IMR-90 (cell line): ENCODE data around the gene CBFA2T3. TPM values are rescaled to one million over a fixed set of nuclear protein-coding genes. Genes with fewer than 3 reads are reported as not detected.

ENCODE experiments used
- ATAC-seq: fragments of 200-7000 bp; cut with Tn5 transposase; 2 replicates; pipeline ENCODE4 v1.9.1; 2020; ENCODE audit warnings: low read depth, mild to moderate bottlenecking, moderate library complexity
- BruUV-seq: library from RNA; stranded (reverse); fragments of 400-500 nt; replicated peaks from 2 replicates; lab custom pipeline; 2021; lab: Mats Ljungman, UMichigan
- CTCF ChIA-PET: fragments of 300-600 bp; formaldehyde crosslinking; extraction: SDS; loops from one replicate; lab custom pipeline; 2021; ENCODE audit warnings: antibody characterized with exemption; lab: Yijun Ruan, JAX
- POLR2A ChIA-PET: fragments of 300-600 bp; sonication (Branson Sonifier 250); formaldehyde crosslinking; loops from one replicate; lab custom pipeline; 2022; ENCODE audit warnings: antibody characterized with exemption; ENCODE audit not compliant: unreplicated experiment; lab: Charles Lee
- DNase-seq: peaks from one replicate; pipeline ENCODE4 v3.0.0; 2013
- H2AFZ ChIP-seq: replicated peaks from 2 replicates; pipeline ENCODE3; 2013; ENCODE audit warnings: low read length, mild to moderate bottlenecking; ENCODE audit not compliant: poor library complexity
- H2AK5ac ChIP-seq: 2 replicates; pipeline ENCODE4 v1.6.1; 2013; ENCODE audit warnings: low read depth, low read length, inconsistent platforms
- H2AK9ac ChIP-seq: replicated peaks from 2 replicates; pipeline ENCODE3; 2013; ENCODE audit warnings: mild to moderate bottlenecking, low read depth, low read length, moderate library complexity; ENCODE audit not compliant: poor library complexity
- H2BK120ac ChIP-seq: 2 replicates; pipeline ENCODE4 v1.6.1; 2013; ENCODE audit warnings: low read depth, low read length, inconsistent platforms
- H2BK15ac ChIP-seq: 3 replicates; pipeline ENCODE4 v1.6.1; 2013; ENCODE audit warnings: low read depth, low read length, inconsistent platforms
- H2BK20ac ChIP-seq: 2 replicates; pipeline ENCODE4 v1.6.1; 2013; ENCODE audit warnings: low read depth, mild to moderate bottlenecking, inconsistent platforms, low read length, moderate library complexity
- H2BK5ac ChIP-seq: 2 replicates; pipeline ENCODE4 v1.6.1; 2013; ENCODE audit warnings: mild to moderate bottlenecking, low read depth, low read length, inconsistent platforms; ENCODE audit not compliant: poor library complexity, severe bottlenecking
- H3K14ac ChIP-seq: replicated peaks from 2 replicates; pipeline ENCODE4 v1.6.1; 2013; ENCODE audit warnings: low read depth, low read length, inconsistent platforms
- H3K18ac ChIP-seq: 2 replicates; pipeline ENCODE4 v1.6.1; 2013; ENCODE audit warnings: low read depth, low read length, control low read depth
- H3K23ac ChIP-seq: 2 replicates; pipeline ENCODE4 v1.6.1; 2013; ENCODE audit warnings: low read depth, low read length, inconsistent platforms
- H3K27ac ChIP-seq: 2 replicates; pipeline ENCODE4 v1.5.1; 2013; ENCODE audit warnings: mild to moderate bottlenecking, control low read depth, low read length; ENCODE audit not compliant: insufficient read depth
- H3K27me3 ChIP-seq: 2 replicates; pipeline ENCODE4 v1.6.1; 2013; ENCODE audit warnings: low read length; ENCODE audit not compliant: control insufficient read depth, insufficient read depth
- H3K36me3 ChIP-seq: 2 replicates; pipeline ENCODE4 v1.6.1; 2013; ENCODE audit warnings: low read length, mixed read lengths; ENCODE audit not compliant: control insufficient read depth, insufficient read depth
- H3K4ac ChIP-seq: 2 replicates; pipeline ENCODE4 v1.6.1; 2013; ENCODE audit warnings: low read depth, low read length, inconsistent platforms
- H3K4me1 ChIP-seq: 2 replicates; pipeline ENCODE4 v1.6.1; 2013; ENCODE audit warnings: low read length, mixed read lengths; ENCODE audit not compliant: control insufficient read depth, insufficient read depth
- H3K4me2 ChIP-seq: 2 replicates; pipeline ENCODE4 v1.6.1; 2013; ENCODE audit warnings: low read depth, mild to moderate bottlenecking, control low read depth, low read length, moderate library complexity
- H3K4me3 ChIP-seq: 2 replicates; pipeline ENCODE4 v1.5.1; 2013; ENCODE audit warnings: low read depth, mild to moderate bottlenecking, control low read depth, low read length, moderate library complexity; ENCODE audit not compliant: insufficient read depth
- H3K56ac ChIP-seq: 2 replicates; pipeline ENCODE4 v1.6.1; 2013; ENCODE audit warnings: low read length, inconsistent platforms; ENCODE audit not compliant: insufficient read depth; ENCODE audit errors: extremely low read depth
- H3K79me1 ChIP-seq, 2 experiments: 2 replicates each; pipeline ENCODE4 v1.6.1; 2013; ENCODE audit warnings: low read length in 2 of 2, inconsistent platforms in 1 of 2, low read depth in 1 of 2
- H3K9ac ChIP-seq: 2 replicates; pipeline ENCODE4 v1.6.1; 2013; ENCODE audit warnings: low read depth, low read length, control low read depth
- H3K9me1 ChIP-seq: 2 replicates; pipeline ENCODE4 v1.6.1; 2013; ENCODE audit warnings: low read length, inconsistent platforms; ENCODE audit not compliant: insufficient read depth
- H3K9me3 ChIP-seq: 2 replicates; pipeline ENCODE4 v1.6.1; 2013; ENCODE audit warnings: low read length; ENCODE audit not compliant: control insufficient read depth, insufficient read depth
- H4K20me1 ChIP-seq: 2 replicates; pipeline ENCODE4 v1.6.1; 2013; ENCODE audit warnings: low read length, inconsistent platforms; ENCODE audit not compliant: insufficient read depth
- H4K5ac ChIP-seq: 2 replicates; pipeline ENCODE4 v1.6.1; 2013; ENCODE audit warnings: mild to moderate bottlenecking, low read depth, low read length, control low read depth
- H4K8ac ChIP-seq, 2 experiments: 2 replicates each; pipeline ENCODE4 v1.6.1; 2013; ENCODE audit warnings: low read depth in 2 of 2, low read length in 2 of 2, control low read depth in 1 of 2, inconsistent platforms in 1 of 2
- H4K91ac ChIP-seq: 2 replicates; pipeline ENCODE4 v1.6.1; 2013; ENCODE audit warnings: low read depth, low read length, inconsistent platforms; ENCODE audit not compliant: insufficient read depth
- CEBPB ChIP-seq: IDR thresholded peaks from 2 replicates; pipeline ENCODE4 v1.6.1; 2012; ENCODE audit warnings: low read depth, low read length, improper control_type of control experiment
- WGBS, 2 experiments: methylation state at CpG; one replicate each; pipeline versions ENCODE4 v1.1.5 to v1.1.7; 2013; ENCODE audit warnings: missing lambda C conversion rate in 2 of 2; ENCODE audit not compliant: insufficient read length in 1 of 2; ENCODE audit errors: extremely low coverage in 2 of 2; 5-methylcytosine and 5-hydroxymethylcytosine counted together
- dilution Hi-C: fragments of 300-500 bp; cut with HindIII; formaldehyde crosslinking; loops from one replicate; pipeline ENCODE4 v1.14.3; 2018; ENCODE audit warnings: low sequenced_read_pairs; ENCODE audit not compliant: unreplicated experiment
- in situ Hi-C: fragments of 300-500 bp; cut with MboI; formaldehyde crosslinking; loops from 3 replicates; pipeline ENCODE4 v1.14.3; 2019; ENCODE audit warnings: low sequenced_read_pairs, inconsistent platforms, mixed read lengths
- intact Hi-C: fragments of 100-400 bp; cut with micrococcal nuclease; formaldehyde crosslinking; loops from 2 replicates; pipeline ENCODE4 v1.10.0; 2022
- polyA plus RNA-seq, 3 experiments: library from polyadenylated mRNA; depleted of rRNA; stranded (reverse); fragments of >200 nt; gene quantifications; 2 replicates each; pipeline ENCODE4 v1.2.3, GENCODE V29; 2012; ENCODE audit warnings: low replicate concordance in 1 of 3
- total RNA-seq: library from RNA; depleted of rRNA; stranded (reverse); fragments of >200 nt; gene quantifications from 2 replicates; pipeline ENCODE4 v1.2.3, GENCODE V29; 2012
- TF ChIP-seq, protein P1 (sequence below): conservative IDR thresholded peaks from 2 replicates; pipeline ENCODE4 v1.5.1; 2012; ENCODE audit warnings: mild to moderate bottlenecking, low read depth, low read length, improper control_type of control experiment

Gene CBFA2T3
- total and polyA plus RNA-seq, 2 of the 4 experiments (the other 2 are of a cell fraction), result not detected

DNA sequence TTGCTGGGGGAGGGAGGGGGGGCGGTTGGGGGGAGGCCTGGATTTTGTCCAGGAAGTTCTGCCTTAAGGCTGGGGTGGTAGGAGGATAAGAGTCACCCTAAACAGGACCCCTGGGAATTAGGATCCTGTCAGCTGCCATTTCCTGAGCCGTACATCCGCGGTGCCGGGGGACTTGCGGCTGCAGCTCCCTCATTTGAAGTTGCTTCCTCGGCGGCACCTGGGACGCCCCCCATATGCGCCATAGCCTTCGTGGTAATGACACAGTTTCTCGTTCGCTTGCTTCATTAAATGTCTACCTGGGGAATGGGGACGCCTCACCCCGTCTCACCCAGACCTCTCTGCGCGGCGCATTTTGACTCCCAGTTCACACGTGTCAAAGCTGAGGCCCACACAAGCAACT, 55.4 kb downstream of the CBFA2T3 start:
- Histone ChIP-seq H3K4ac (no peak overlapping the region), H3K79me1 (no peaks in the 10 kb centered on the region), H2AFZ (no peak overlapping the region), H2BK120ac (no peak overlapping the region), H2BK20ac (no peak overlapping the region), H3K4me3 (no peak overlapping the region), H3K27ac (no peak overlapping the region), H4K20me1 (no peaks in the 10 kb centered on the region; the same call in 1 of the 2 replicates), H3K18ac (no peak overlapping the region), H4K8ac (no peak overlapping the region), H3K9me3 (no peaks in the 10 kb centered on the region), H2AK5ac (no peak overlapping the region), H3K23ac (no peak overlapping the region), H4K5ac (no peak overlapping the region), H2BK15ac (no peak overlapping the region), H3K4me1 (peaks cover 10% of the 10 kb centered on the region; the same call in 1 of the 2 replicates), H3K9ac (no peak overlapping the region), H3K9me1 (no peaks in the 10 kb centered on the region), H3K4me2 (no peak overlapping the region), H3K27me3 (peaks cover 6% of the 10 kb centered on the region; the same call in 1 of the 2 replicates), H3K36me3 (no peaks in the 10 kb centered on the region), H2BK5ac (no peak overlapping the region), H4K91ac (no peak overlapping the region), H3K14ac (no peak overlapping the region), H2AK9ac (no peak overlapping the region), H3K56ac (no peak overlapping the region)
- in situ Hi-C loops (no loop called here), dilution Hi-C loops (no loop called here), intact Hi-C loops (no loop called here)
- ChIA-PET CTCF (no interaction called here), POLR2A (no interaction called here)
- no peak for DNase-seq
- TF ChIP-seq, protein P1, sequence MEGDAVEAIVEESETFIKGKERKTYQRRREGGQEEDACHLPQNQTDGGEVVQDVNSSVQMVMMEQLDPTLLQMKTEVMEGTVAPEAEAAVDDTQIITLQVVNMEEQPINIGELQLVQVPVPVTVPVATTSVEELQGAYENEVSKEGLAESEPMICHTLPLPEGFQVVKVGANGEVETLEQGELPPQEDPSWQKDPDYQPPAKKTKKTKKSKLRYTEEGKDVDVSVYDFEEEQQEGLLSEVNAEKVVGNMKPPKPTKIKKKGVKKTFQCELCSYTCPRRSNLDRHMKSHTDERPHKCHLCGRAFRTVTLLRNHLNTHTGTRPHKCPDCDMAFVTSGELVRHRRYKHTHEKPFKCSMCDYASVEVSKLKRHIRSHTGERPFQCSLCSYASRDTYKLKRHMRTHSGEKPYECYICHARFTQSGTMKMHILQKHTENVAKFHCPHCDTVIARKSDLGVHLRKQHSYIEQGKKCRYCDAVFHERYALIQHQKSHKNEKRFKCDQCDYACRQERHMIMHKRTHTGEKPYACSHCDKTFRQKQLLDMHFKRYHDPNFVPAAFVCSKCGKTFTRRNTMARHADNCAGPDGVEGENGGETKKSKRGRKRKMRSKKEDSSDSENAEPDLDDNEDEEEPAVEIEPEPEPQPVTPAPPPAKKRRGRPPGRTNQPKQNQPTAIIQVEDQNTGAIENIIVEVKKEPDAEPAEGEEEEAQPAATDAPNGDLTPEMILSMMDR, result no peak
- TF ChIP-seq CEBPB, result no peak
- BruUV-seq, result no TSS peak
- WGBS, 2 experiments, result 55% methylated on average over 7 of the region's 19 CpGs; no CpG with 5 or more reads in 1 of the 2 experiments
- no peak for ATAC-seq
